Measurements from ENCODE around the gene SYNGR3. TPM values are rescaled to one million over a fixed set of nuclear protein-coding genes. Genes with fewer than 3 reads are reported as not detected.

The SYNGR3 gene
- total RNA-seq, 1 experiment from 2014 or later, result 0.68 TPM

DNA sequence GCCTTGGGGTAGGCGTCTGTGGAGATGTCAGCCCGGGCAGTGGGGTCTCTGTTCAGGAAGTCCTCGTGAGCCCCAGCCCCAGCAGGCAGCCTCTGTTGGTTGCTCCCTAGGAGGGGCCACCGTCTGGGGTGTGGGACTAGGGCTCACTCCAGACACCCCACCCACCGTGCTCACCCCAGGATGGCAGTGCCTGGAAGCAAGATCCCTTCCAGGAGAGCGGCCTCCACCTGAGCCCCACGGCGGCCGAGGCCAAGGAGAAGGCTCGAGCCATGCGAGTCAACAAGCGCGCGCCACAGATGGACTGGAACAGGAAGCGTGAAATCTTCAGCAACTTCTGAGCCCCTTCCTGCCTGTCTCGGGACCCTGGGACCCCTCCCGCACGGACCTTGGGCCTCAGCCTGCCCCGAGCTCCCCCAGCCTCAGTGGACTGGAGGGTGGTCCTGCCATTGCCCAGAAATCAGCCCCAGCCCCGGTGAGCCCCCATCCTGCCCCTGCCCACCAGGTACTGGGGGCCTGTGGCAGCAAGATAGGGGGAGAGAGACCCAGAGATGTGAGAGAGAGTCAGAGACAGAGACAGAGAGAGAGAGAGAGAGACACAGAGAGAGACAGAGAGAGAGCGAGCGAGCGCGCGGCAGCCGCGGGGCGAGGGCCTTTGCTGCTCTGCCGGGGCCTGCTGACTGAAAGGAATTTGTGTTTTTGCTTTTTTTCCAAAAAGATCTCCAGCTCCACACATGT is 48.0 kb downstream of the SYNGR3 start:
- BruUV-seq (replicated peaks), result no TSS peak
- H3K9me3 Mint-ChIP-seq (ENCODE audit: unreplicated experiment), result no peaks in the 10 kb centered on the region
- H3K4me3 Mint-ChIP-seq (ENCODE audit: unreplicated experiment), result no peak overlapping the region
- no peaks in the 10 kb centered on the region for H3K27me3 Mint-ChIP-seq (ENCODE audit: insufficient read depth, unreplicated experiment)
- ChIA-PET POLR2A (interaction anchor here (0.7 to 0.8 kb wide), 2 partner anchors 118 to 226 kb away, joined by 3 to 4 read pairs; partner anchors contain the start of gene TRAF7), CTCF (no interaction called here)
- no peaks in the 10 kb centered on the region for H3K36me3 Mint-ChIP-seq (ENCODE audit: insufficient read depth, unreplicated experiment)
- no peaks in the 10 kb centered on the region for H3K4me1 Mint-ChIP-seq (ENCODE audit: insufficient read depth, unreplicated experiment)
- TF ChIP-seq, protein P1, sequence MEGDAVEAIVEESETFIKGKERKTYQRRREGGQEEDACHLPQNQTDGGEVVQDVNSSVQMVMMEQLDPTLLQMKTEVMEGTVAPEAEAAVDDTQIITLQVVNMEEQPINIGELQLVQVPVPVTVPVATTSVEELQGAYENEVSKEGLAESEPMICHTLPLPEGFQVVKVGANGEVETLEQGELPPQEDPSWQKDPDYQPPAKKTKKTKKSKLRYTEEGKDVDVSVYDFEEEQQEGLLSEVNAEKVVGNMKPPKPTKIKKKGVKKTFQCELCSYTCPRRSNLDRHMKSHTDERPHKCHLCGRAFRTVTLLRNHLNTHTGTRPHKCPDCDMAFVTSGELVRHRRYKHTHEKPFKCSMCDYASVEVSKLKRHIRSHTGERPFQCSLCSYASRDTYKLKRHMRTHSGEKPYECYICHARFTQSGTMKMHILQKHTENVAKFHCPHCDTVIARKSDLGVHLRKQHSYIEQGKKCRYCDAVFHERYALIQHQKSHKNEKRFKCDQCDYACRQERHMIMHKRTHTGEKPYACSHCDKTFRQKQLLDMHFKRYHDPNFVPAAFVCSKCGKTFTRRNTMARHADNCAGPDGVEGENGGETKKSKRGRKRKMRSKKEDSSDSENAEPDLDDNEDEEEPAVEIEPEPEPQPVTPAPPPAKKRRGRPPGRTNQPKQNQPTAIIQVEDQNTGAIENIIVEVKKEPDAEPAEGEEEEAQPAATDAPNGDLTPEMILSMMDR (IDR thresholded peaks at IDR 0.05; ENCODE audit: unreplicated experiment), result no peak
- intact Hi-C loops (cut with micrococcal nuclease), result no loop called here
- no peak for DNase-seq (ENCODE audit: unreplicated experiment)
- H3K27ac Mint-ChIP-seq (ENCODE audit: low read depth, unreplicated experiment), result no peak overlapping the region

DNA sequence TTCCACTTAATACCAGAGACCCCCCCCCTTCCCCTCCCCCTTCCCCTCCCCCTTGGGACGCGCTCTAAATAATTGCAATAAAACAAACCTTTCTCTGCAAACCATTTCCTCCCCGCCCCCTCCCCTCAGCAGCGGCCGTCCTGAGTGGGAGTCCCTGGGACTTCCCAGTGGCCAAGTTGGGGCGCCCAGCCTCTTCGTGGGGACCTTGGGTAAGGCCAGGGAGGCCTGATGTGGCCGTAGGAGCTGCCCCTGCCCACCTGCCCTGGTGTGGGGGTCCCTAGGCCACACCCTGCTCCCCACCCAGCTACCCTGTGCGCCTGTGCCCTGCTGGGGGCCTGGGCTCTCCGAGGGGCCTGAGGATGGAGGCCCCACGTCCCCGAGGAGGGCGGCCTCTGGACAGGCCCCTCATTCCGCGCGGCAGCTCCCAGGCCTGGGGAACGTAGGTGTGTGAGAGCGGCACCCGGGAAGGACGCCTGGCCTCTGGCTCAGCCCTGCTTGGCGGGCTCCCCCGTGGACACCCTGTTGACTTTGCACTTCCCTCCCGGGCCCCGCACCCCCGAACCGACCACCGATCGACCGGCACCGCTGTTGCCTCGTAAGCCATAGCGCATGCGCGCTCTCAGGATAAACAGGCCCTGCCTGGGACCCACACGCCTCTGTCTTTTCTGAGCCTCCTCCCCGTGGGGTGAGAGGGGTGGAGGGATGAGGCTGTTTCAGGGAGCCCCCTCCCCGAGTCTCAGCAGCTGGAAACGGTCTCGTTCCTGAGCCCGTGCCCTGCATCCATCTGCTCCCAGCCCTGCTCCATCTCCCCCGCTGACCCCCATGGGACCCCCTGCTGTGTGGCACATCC is 48.8 kb downstream of the SYNGR3 start:
- intact Hi-C loops (cut with micrococcal nuclease), result no loop called here

DNA sequence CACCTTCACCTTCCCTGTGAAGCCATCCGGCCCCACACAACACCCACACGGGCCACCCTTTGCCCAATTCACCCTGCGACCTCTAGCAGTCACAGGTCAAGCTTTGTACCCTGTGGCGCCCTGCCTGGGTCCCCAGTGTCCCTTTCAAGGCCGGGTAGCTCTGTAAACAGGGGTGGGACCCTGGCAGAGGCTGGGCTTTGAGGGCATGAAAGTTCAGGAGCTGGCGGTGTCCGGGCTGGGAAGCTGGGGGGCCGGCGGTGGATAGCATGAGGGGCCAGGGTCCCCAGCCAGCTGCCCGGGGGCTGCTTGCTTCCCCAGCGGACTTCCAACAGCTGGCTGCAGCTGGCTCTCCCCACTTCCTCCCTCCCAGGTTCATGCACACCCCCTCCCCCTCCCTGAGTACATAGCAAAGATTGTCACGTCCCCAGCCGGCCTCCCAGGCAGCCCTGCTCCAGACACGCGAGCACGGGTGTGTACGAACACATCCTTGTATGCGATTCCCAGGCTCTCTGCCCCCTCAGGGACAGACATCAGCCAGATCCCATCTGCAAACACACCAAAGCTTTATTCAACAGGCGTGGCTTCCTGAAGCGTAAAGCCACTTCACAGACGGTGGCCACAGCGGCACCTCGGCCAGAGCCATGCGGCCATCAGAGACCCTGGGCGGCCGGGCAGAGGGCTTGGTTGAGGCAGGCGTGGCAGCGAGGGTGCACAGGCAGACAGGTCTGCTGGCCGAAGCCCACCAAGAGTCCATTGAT is 49.7 kb downstream of the SYNGR3 start:
- Mint-ChIP-seq H3K27ac (ENCODE audit: low read depth, unreplicated experiment) (no peak overlapping the region), H3K27me3 (ENCODE audit: insufficient read depth, unreplicated experiment) (no peaks in the 10 kb centered on the region), H3K4me3 (ENCODE audit: unreplicated experiment) (no peak overlapping the region), H3K9me3 (ENCODE audit: unreplicated experiment) (no peaks in the 10 kb centered on the region), H3K4me1 (ENCODE audit: insufficient read depth, unreplicated experiment) (peaks cover 6% of the 10 kb centered on the region), H3K36me3 (ENCODE audit: insufficient read depth, unreplicated experiment) (no peaks in the 10 kb centered on the region)
- TF ChIP-seq, protein P1 (IDR thresholded peaks at IDR 0.05; ENCODE audit: unreplicated experiment), result no peak
- no peak for DNase-seq (ENCODE audit: unreplicated experiment)
- intact Hi-C loops (cut with micrococcal nuclease), result no loop called here
- ChIA-PET POLR2A (interaction anchor here (1.0 kb wide), 2 partner anchors 31 to 45 kb away, joined by 3 read pairs; no protein-coding TSS in a partner anchor), CTCF (interaction anchor here (0.6 to 0.9 kb wide), 3 partner anchors 101 to 220 kb away, joined by 3 read pairs; no protein-coding TSS in a partner anchor)
- no TSS peak for BruUV-seq (replicated peaks)

More for the DNA sequence above, 48.8 kb downstream of the SYNGR3 start:
- CTCF ChIA-PET, result interaction anchor here (0.6 to 0.9 kb wide), 2 partner anchors 102 to 221 kb away, joined by 3 read pairs; no protein-coding TSS in a partner anchor
- Mint-ChIP-seq H3K9me3 (ENCODE audit: unreplicated experiment) (no peaks in the 10 kb centered on the region), H3K27ac (ENCODE audit: low read depth, unreplicated experiment) (no peak overlapping the region), H3K4me3 (ENCODE audit: unreplicated experiment) (no peak overlapping the region), H3K27me3 (ENCODE audit: insufficient read depth, unreplicated experiment) (no peaks in the 10 kb centered on the region), H3K4me1 (ENCODE audit: insufficient read depth, unreplicated experiment) (peaks cover 6% of the 10 kb centered on the region), H3K36me3 (ENCODE audit: insufficient read depth, unreplicated experiment) (no peaks in the 10 kb centered on the region)
- TF ChIP-seq, protein P1 (IDR thresholded peaks at IDR 0.05; ENCODE audit: unreplicated experiment), result no peak
- no TSS peak for BruUV-seq (replicated peaks)
- DNase-seq (ENCODE audit: unreplicated experiment), result no peak
- POLR2A ChIA-PET, result interaction anchor here (0.6 to 1.0 kb wide), 3 partner anchors 46 to 117 kb away, joined by 3 to 4 read pairs (median 3); partner anchors contain the start of gene TRAF7
